ENCODE measurements around the gene NR2F2. TPM values are rescaled to one million over a fixed set of nuclear protein-coding genes. Genes with fewer than 3 reads are reported as not detected.

The NR2F2 gene
- total RNA-seq, 2 experiments from 2014 or later = not detected

- no peak for TF ChIP-seq CTCF (IDR thresholded peaks at IDR 0.05)
- no peaks in the 10 kb centered on the region for H3K9me3 Mint-ChIP-seq
- DNase-seq = no peak
- POLR2A ChIA-PET = no interaction called here
- H3K4me3 Mint-ChIP-seq = no peak overlapping the region
- intact Hi-C loops (cut with micrococcal nuclease) = no loop called here
- no peaks in the 10 kb centered on the region for H3K4me1 Mint-ChIP-seq (ENCODE audit: low read depth)
- ATAC-seq = no peak
- peaks cover under 1% of the 10 kb centered on the region for H3K36me3 Mint-ChIP-seq (ENCODE audit: low read depth)
- peaks cover 93% of the 10 kb centered on the region for H3K27me3 Mint-ChIP-seq
- CTCF ChIA-PET = interaction anchor here (0.7 to 1.1 kb wide), 2 partner anchors 21 to 22 kb away, joined by 3 read pairs; no protein-coding TSS in a partner anchor
- H3K27ac Mint-ChIP-seq = no peak overlapping the region
These were observed 18.7 kb downstream of the NR2F2 start for GRCh38 chr15:96349034-96349856.

- H3K9me3 Mint-ChIP-seq = no peaks in the 10 kb centered on the region
- H3K4me3 Mint-ChIP-seq = no peak overlapping the region
- no peak overlapping the region for H3K27ac Mint-ChIP-seq
- TF ChIP-seq CTCF (IDR thresholded peaks at IDR 0.05) = no peak
- H3K36me3 Mint-ChIP-seq (ENCODE audit: low read depth) = no peaks in the 10 kb centered on the region
- no peaks in the 10 kb centered on the region for H3K4me1 Mint-ChIP-seq (ENCODE audit: low read depth)
- intact Hi-C loops (cut with micrococcal nuclease) = no loop called here
- ATAC-seq (no peak), DNase-seq (no peak)
- H3K27me3 Mint-ChIP-seq = peaks cover 85% of the 10 kb centered on the region
- ChIA-PET CTCF (interaction anchor here (0.7 kb wide), 1 partner anchor 23 kb away, joined by 3 read pairs; no protein-coding TSS in a partner anchor), POLR2A (no interaction called here)
These were observed 19.6 kb downstream of the NR2F2 start for GRCh38 chr15:96349857-96350720.

- no peak for TF ChIP-seq CTCF (IDR thresholded peaks at IDR 0.05)
- DNase-seq (no peak), ATAC-seq (no peak)
- Mint-ChIP-seq H3K27me3 (peaks cover 77% of the 10 kb centered on the region), H3K4me1 (ENCODE audit: low read depth) (peaks cover under 1% of the 10 kb centered on the region), H3K27ac (no peak overlapping the region), H3K9me3 (no peaks in the 10 kb centered on the region), H3K36me3 (ENCODE audit: low read depth) (no peaks in the 10 kb centered on the region), H3K4me3 (no peak overlapping the region)
- intact Hi-C loops (cut with micrococcal nuclease) = no loop called here
- ChIA-PET POLR2A (no interaction called here), CTCF (no interaction called here)
These were observed 20.6 kb downstream of the NR2F2 start for GRCh38 chr15:96350934-96351724.

- POLR2A ChIA-PET = no interaction called here
- Mint-ChIP-seq H3K9me3 (no peaks in the 10 kb centered on the region), H3K4me3 (no peak overlapping the region), H3K4me1 (ENCODE audit: low read depth) (peaks cover 9% of the 10 kb centered on the region), H3K27ac (no peak overlapping the region), H3K27me3 (peaks cover 75% of the 10 kb centered on the region), H3K36me3 (ENCODE audit: low read depth) (no peaks in the 10 kb centered on the region)
- no peak for DNase-seq
- no peak for TF ChIP-seq CTCF (IDR thresholded peaks at IDR 0.05)
- CTCF ChIA-PET = no interaction called here
- intact Hi-C loops (cut with micrococcal nuclease) = no loop called here
- ATAC-seq = no peak
These were observed 21.5 kb downstream of the NR2F2 start for GRCh38 chr15:96351761-96352603.
